Activated naive CD4-positive, alpha-beta T cell treated with anti-CD3 and anti-CD28 coated beads, Interleukin-2, amount 50 U/mL, for 72 hours (primary cell): ENCODE data around the gene SMG6. TPM values are rescaled to one million over a fixed set of nuclear protein-coding genes. Genes with fewer than 3 reads are reported as not detected.

Experiments used
- ATAC-seq, 2 donors: fragments of 150-1000 bp; cut with Tn5 transposase; 2 replicates each; pipeline ENCODE4 v1.10.0; 2021; ENCODE audit warnings: mild to moderate bottlenecking in 2 of 2, moderate library complexity in 2 of 2
- DNase-seq, 2 donors: peaks; one replicate each; pipeline ENCODE4 v3.0.0; 2021 to 2022; ENCODE audit warnings: low spot score in 2 of 2
- H3K27ac Mint-ChIP-seq, 2 donors: one replicate each; pipeline ENCODE4 v1.8.0; 2022; ENCODE audit warnings: mild to moderate bottlenecking in 2 of 2, mixed read lengths in 2 of 2
- H3K36me3 Mint-ChIP-seq, 2 donors: one replicate each; pipeline ENCODE4 v1.8.0; 2022; ENCODE audit warnings: mixed read lengths in 2 of 2
- H3K9me3 Mint-ChIP-seq, 2 donors: one replicate each; pipeline ENCODE4 v1.8.0; 2022; ENCODE audit warnings: mixed read lengths in 2 of 2
- total RNA-seq, 2 donors: library from RNA; stranded (reverse); gene quantifications; one replicate each; pipeline ENCODE4 v1.2.3, GENCODE V29; 2022

Gene SMG6
- total RNA-seq, 2 donors from 2014 or later = 40.1 to 45.2 TPM

DNA sequence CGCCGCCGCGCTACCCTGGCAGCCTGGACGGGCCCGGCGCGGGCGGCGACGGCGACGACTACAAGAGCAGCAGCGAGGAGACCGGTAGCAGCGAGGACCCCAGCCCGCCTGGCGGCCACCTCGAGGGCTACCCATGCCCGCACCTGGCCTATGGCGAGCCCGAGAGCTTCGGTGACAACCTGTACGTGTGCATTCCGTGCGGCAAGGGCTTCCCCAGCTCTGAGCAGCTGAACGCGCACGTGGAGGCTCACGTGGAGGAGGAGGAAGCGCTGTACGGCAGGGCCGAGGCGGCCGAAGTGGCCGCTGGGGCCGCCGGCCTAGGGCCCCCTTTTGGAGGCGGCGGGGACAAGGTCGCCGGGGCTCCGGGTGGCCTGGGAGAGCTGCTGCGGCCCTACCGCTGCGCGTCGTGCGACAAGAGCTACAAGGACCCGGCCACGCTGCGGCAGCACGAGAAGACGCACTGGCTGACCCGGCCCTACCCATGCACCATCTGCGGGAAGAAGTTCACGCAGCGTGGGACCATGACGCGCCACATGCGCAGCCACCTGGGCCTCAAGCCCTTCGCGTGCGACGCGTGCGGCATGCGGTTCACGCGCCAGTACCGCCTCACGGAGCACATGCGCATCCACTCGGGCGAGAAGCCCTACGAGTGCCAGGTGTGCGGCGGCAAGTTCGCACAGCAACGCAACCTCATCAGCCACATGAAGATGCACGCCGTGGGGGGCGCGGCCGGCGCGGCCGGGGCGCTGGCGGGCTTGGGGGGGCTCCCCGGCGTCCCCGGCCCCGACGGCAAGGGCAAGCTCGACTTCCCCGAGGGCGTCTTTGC lies 245.6 kb downstream of the SMG6 start:
- DNase-seq (no peak), ATAC-seq (no peak)
- peaks cover 15% of the 10 kb centered on the region in 2 donors for H3K36me3 Mint-ChIP-seq
- peak overlapping the region in 1 of 2 donors; percentile 18 for H3K27ac Mint-ChIP-seq
- H3K9me3 Mint-ChIP-seq = no peaks in the 10 kb centered on the region

DNA sequence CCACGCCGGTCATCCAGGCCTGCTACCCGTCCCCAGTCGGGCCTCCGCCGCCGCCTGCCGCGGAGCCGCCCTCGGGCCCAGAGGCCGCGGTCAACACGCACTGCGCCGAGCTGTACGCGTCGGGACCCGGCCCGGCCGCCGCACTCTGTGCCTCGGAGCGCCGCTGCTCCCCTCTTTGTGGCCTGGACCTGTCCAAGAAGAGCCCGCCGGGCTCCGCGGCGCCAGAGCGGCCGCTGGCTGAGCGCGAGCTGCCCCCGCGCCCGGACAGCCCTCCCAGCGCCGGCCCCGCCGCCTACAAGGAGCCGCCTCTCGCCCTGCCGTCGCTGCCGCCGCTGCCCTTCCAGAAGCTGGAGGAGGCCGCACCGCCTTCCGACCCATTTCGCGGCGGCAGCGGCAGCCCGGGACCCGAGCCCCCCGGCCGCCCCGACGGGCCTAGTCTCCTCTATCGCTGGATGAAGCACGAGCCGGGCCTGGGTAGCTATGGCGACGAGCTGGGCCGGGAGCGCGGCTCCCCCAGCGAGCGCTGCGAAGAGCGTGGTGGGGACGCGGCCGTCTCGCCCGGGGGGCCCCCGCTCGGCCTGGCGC lies 246.3 kb downstream of the SMG6 start:
- no peaks in the 10 kb centered on the region for H3K9me3 Mint-ChIP-seq
- no peak overlapping the region for H3K27ac Mint-ChIP-seq
- DNase-seq = no peak
- H3K36me3 Mint-ChIP-seq = peaks cover 15% of the 10 kb centered on the region in 2 donors
- no peak for ATAC-seq

DNA sequence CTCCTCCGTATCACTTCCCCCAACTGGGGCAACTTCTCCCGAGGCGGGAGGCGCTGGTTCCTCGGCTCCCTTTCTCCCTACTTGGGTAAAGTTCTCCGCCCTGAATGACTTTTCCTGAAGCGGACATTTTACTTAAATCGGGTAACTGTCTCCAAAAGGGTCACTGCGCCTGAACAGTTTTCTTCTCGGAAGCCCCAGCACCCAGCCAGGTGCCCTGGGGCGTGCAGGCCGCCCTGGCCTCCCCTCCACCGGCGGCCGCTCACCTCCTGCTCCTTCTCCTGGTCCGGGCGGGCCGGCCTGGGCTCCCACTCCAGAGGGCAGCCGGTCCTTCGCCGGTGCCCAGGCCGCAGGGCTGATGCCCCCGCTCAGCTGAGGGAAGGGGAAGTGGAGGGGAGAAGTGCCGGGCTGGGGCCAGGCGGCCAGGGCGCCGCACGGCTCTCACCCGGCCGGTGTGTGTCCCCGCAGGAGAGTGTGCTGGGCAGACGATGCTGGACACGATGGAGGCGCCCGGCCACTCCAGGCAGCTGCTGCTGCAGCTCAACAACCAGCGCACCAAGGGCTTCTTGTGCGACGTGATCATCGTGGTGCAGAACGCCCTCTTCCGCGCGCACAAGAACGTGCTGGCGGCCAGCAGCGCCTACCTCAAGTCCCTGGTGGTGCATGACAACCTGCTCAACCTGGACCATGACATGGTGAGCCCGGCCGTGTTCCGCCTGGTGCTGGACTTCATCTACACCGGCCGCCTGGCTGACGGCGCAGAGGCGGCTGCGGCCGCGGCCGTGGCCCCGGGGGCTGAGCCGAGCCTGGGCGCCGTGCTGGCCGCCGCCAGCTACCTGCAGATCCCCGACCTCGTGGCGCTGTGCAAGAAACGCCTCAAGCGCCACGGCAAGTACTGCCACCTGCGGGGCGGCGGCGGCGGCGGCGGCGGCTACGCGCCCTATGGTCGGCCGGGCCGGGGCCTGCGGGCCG lies 247.1 kb downstream of the SMG6 start:
- Mint-ChIP-seq H3K27ac (peak overlapping the region in 1 of 2 donors; percentile 87), H3K9me3 (no peaks in the 10 kb centered on the region), H3K36me3 (peaks cover 15% of the 10 kb centered on the region in 2 donors)
- ATAC-seq (no peak), DNase-seq (peak; percentile 57 to 73)

GRCh38 chr17:2055292-2056205 lies 248.0 kb downstream of the SMG6 start:
- peak in 1 of 2 donors; percentile 35 for DNase-seq

GRCh38 chr17:2054512-2055291 lies 248.9 kb downstream of the SMG6 start, which contains the start of gene HIC1:
TSS of gene HIC1 (plus strand) at chr17:2055103. CDS start at chr17:2056691, 1,588 bp downstream.
- Mint-ChIP-seq H3K9me3 (no peaks in the 10 kb centered on the region), H3K36me3 (peaks cover 5% of the 10 kb centered on the region in 2 donors), H3K27ac (peak within 1 kb of the TSS; percentile 61 to 70)
- ATAC-seq = peak; percentile 61 to 64
- peak; percentile 90 for DNase-seq

More at GRCh38 chr17:2055292-2056205, 248.0 kb downstream of the SMG6 start:
- H3K27ac Mint-ChIP-seq = no peak overlapping the region
- H3K9me3 Mint-ChIP-seq = no peaks in the 10 kb centered on the region
- peaks cover 11 to 13% of the 10 kb centered on the region in 2 donors for H3K36me3 Mint-ChIP-seq
- peak in 1 of 2 donors; percentile 9 for ATAC-seq

DNA sequence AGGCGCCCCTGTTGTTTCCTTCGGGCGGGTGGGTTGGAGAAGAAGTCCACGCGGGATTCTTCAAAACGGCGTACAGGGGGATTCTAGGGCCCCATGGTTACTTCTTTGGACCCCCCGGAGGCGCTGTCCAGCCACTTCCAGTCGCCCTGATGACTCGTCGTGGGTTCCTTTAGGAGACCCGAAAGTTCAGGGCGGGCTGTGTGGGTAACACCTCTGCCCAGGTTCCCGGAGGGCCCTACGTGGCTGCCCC lies 249.4 kb downstream of the SMG6 start:
- Mint-ChIP-seq H3K36me3 (peaks cover 0 to under 1% of the 10 kb centered on the region in 2 donors), H3K9me3 (no peaks in the 10 kb centered on the region), H3K27ac (peak overlapping the region; percentile 29 to 61)
- ATAC-seq = peak in 1 of 2 donors; percentile 49
- peak in 1 of 2 donors; percentile 82 for DNase-seq

DNA sequence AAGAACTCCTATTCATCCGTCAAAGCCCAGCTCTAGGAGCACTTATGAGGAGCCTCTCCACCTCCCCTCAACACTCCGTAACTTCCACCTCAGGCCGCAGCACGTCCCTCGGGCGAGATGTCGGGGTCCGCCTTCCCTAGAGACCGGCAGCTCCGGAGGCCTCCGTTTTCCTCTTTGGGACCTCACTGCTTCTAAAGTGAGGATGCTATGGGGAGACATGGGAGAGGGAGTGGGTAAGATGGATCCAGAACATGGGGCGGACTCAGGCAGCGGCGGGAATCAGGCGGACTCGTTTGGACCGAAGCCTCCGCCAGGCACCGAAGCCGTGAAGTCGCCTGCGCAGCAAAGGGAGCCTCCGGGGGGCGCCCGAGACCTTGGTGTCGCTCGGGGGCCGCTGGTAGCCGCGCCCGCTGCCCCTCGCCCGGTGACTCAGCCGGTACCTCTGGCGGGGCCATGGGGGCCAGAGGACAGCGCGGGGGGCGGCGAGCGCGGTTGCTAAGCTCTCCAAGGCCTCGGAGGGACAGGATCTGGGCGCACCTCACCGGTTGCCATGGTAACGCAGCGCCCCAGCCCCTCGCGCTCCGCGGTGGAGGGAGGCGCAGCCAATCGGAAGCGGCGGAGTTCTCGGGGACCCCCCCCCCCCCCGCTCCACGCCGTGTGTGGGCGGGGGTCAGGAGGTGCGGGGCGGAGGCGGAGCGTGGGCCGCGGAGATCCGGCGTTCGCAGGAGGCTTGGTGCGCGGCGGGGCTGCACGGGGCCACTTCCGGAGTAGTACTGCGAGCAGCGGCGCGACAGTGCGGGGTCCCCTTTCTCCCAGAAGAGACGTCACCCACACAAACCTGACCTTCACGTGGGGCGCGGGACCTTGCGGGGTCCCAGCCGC lies 250.0 kb downstream of the SMG6 start:
- H3K36me3 Mint-ChIP-seq = no peaks in the 10 kb centered on the region
- DNase-seq (peak; percentile 84 to 86), ATAC-seq (peak; percentile 30 to 32)
- no peaks in the 10 kb centered on the region for H3K9me3 Mint-ChIP-seq
- peak overlapping the region in 1 of 2 donors; percentile 61 for H3K27ac Mint-ChIP-seq

GRCh38 chr17:2051933-2052559 lies 251.5 kb downstream of the SMG6 start:
- H3K36me3 Mint-ChIP-seq = no peaks in the 10 kb centered on the region
- no peak for DNase-seq
- H3K9me3 Mint-ChIP-seq = no peaks in the 10 kb centered on the region
- no peak for ATAC-seq
- H3K27ac Mint-ChIP-seq = peak overlapping the region in 1 of 2 donors; percentile 26

- H3K9me3 Mint-ChIP-seq = no peaks in the 10 kb centered on the region
- H3K27ac Mint-ChIP-seq = no peak overlapping the region
- DNase-seq (no peak), ATAC-seq (no peak)
- H3K36me3 Mint-ChIP-seq = no peaks in the 10 kb centered on the region
Observed at GRCh38 chr17:2051061-2051932, 252.3 kb downstream of the SMG6 start.

DNA sequence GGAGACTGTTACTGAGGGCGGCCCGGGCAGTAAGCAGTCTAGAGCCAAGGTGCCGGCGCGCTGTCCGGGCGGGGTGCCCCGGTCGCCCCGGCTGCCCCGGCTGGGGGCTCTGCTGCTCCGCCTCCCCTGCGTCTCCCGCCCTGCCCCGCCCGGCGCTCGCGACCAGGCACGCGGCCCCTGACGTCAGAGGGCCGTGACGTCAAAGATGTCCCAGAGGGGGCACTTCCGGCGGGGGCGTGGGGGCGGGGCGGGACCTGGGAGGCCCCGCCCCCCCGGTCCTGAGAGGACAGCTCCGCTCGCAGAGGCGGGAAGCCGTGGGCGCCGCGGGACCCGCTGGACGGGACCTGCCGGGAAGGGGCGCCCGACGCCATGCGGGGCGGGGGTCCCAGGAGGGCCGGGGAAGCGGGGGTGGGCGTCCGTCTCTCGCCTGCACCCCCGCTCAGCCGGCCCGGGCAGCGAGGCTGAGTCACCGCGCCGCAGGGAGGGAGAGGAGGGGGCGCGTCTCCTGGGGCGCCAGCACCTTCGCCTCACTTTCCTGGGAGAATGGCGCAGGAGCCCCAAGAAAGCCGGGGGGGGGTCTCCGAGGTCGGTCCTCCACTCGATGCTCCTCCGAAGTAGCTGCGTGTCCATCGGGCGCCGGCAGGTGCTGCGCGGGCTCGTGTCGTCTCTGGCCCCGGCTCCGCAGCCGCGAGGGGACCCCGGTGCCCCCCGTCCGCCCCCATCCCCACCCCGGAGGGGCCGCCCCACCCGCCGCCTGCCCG lies 253.1 kb downstream of the SMG6 start:
- no peak overlapping the region for H3K27ac Mint-ChIP-seq
- no peaks in the 10 kb centered on the region for H3K9me3 Mint-ChIP-seq
- no peaks in the 10 kb centered on the region for H3K36me3 Mint-ChIP-seq
- DNase-seq = peak in 1 of 2 donors; percentile 72
- no peak for ATAC-seq

DNA sequence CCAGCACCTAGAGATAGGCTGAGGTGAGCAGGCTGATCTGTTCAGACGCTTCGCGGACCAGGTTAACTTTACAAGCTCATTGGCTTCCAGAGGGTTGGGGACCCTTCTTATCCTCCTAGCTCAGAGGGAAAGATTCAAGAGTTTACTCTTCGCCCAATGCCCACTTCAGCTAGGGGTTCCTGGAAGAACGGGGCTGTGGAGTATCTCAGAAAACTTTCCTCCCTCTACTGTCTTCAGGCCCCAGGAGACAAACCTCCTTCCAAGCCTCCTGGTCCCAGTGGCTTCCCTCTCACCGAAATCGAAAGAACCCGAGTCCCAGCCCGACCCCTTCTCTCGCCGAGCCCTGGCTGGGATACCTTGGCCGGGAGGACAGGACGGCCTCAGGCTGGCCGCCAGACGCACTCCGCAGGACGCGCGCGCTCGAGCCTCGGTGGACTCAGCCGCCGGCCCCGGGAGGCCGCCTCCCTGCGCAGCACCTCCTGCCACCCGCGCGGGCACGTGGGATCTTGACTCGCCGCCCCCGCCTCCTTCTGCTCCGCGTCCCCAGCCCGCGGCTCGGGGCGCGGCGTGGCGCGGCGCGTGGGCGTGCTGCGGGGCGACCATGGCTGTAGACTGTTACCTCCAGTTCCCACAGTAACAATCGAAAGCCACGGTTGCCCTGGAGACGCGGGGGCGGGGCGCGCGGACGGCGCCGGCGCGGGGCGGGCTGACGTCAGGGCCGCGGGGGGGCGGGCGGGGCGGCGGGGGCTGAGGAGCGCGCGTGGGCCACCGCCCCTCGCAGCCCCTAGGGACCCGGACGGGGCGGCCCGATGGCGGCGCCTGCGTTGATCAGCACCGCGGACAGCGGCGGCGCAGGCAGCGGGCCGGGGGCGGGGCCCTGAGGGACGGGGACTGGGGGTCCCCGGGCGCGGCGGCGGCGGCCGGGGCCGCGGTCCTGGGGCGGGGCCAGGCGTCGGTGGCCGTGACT lies 254.0 kb downstream of the SMG6 start:
- Mint-ChIP-seq H3K27ac (peak overlapping the region; percentile 65 to 71), H3K36me3 (no peaks in the 10 kb centered on the region), H3K9me3 (no peaks in the 10 kb centered on the region)
- peak; percentile 87 to 88 for DNase-seq
- ATAC-seq = peak; percentile 53 to 55

DNA sequence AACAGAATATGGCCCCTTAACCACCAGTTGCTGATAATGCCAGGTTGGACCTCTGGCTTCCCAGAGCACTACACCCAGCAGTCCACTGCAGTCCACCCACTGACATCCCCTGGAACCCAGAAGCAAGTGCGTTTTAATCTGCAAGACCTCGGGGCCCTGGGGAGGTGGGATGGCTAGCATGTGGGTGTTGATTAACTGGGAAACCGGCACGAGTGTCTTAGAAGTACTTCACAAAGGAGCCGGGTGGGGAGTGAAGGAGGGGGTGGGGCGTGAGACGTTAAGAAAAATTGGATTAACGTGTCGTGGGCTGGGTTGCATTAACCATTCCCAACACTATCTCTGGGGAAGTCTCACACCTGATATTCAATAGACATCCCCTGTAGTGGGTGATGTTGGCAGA lies 254.8 kb downstream of the SMG6 start:
- DNase-seq (no peak), ATAC-seq (no peak)
- no peaks in the 10 kb centered on the region for H3K36me3 Mint-ChIP-seq
- H3K9me3 Mint-ChIP-seq = no peaks in the 10 kb centered on the region
- no peak overlapping the region for H3K27ac Mint-ChIP-seq
